Suprapubic skin (tissue), 4 donors: ENCODE measurements around the gene COPZ1. TPM values are rescaled to one million over a fixed set of nuclear protein-coding genes. Genes with fewer than 3 reads are reported as not detected.
A peak's percentile ranks its signal among the peaks of the same experiment; 100 is the strongest.
"Not testable (repeated sequence)": the region's sequence is repeated elsewhere in the genome, so short reads cannot be mapped to it uniquely, and the experiment has no call there.

ENCODE experiments used
- DNase-seq, 2 donors: peaks; one replicate each; pipeline ENCODE4 v3.0.0-alpha.2; 2019; ENCODE audit warnings: low spot score in 2 of 2
- H3K27ac ChIP-seq: fragments of 200-600 bp; sonication (generic); one replicate; pipeline ENCODE4 v1.5.1; 2019
- H3K27me3 ChIP-seq: fragments of 200-600 bp; sonication (generic); one replicate; pipeline ENCODE4 v1.5.1; 2019
- H3K36me3 ChIP-seq: fragments of 200-600 bp; sonication (generic); one replicate; pipeline ENCODE4 v1.5.1; 2019
- H3K4me1 ChIP-seq: fragments of 200-600 bp; sonication (generic); one replicate; pipeline ENCODE4 v1.5.1; 2019
- H3K4me3 ChIP-seq: fragments of 200-600 bp; sonication (generic); one replicate; pipeline ENCODE4 v1.5.1; 2019; ENCODE audit warnings: mild to moderate bottlenecking
- H3K9me3 ChIP-seq: fragments of 200-600 bp; sonication (generic); one replicate; pipeline ENCODE4 v1.5.1; 2019
- CTCF ChIP-seq, 2 donors: fragments of 200-600 bp in 1 of 2; fragments of 450-650 bp in 1 of 2; sonication (generic) in 1 of 2; IDR thresholded peaks; one replicate each; pipeline ENCODE4 v1.5.1; 2016 to 2019; ENCODE audit warnings: antibody characterized with exemption in 2 of 2, mild to moderate bottlenecking in 1 of 2, moderate library complexity in 1 of 2
- EP300 ChIP-seq: sonication (generic); formaldehyde crosslinking; IDR thresholded peaks from one replicate; pipeline ENCODE4 v1.6.1; 2017; ENCODE audit warnings: antibody characterized with exemption
- POLR2A ChIP-seq, 2 donors: fragments of 450-650 bp; IDR thresholded peaks; one replicate each; pipeline ENCODE4 v1.6.1; 2017; ENCODE audit warnings: antibody characterized with exemption in 2 of 2, mild to moderate bottlenecking in 2 of 2, moderate library complexity in 2 of 2
- POLR2AphosphoS5 ChIP-seq, 3 donors: sonication (generic); formaldehyde crosslinking; IDR thresholded peaks; one replicate each; pipeline ENCODE4 v1.6.1; 2017; ENCODE audit warnings: antibody characterized with exemption in 3 of 3
- WGBS: methylation state at CpG from one replicate; pipeline ENCODE4 v1.1.5; 2018; 5-methylcytosine and 5-hydroxymethylcytosine counted together
- total RNA-seq, 4 donors: library from RNA; depleted of rRNA; stranded (reverse); fragments of >200 nt; gene quantifications; one replicate each; pipeline ENCODE4 v1.1.0, GENCODE V29; 2016

COPZ1 gene
- total RNA-seq, 4 donors from 2014 or later, result 70.9 to 89.0 (median 77.6) TPM

GRCh38 chr12:54280468-54281260 lies 44.3 kb upstream of the COPZ1 start, which contains the start of gene HNRNPA1:
TSS of gene HNRNPA1 (plus strand) at chr12:54280726. CDS start at chr12:54280808, 82 bp downstream.
- peak; percentile 98 to 99 for DNase-seq
- no peak for TF ChIP-seq EP300
- TF ChIP-seq POLR2AphosphoS5 (IDR thresholded peaks at IDR 0.05), result peak; percentile 97 to 98 (median 98)
- peak; percentile 95 to 99 for TF ChIP-seq POLR2A (IDR thresholded peaks at IDR 0.05)
- Histone ChIP-seq H3K4me1 (peaks cover 56% of the 10 kb centered on the region), H3K36me3 (peaks cover 33% of the 10 kb centered on the region), H3K27ac (peak within 1 kb of the TSS; percentile 97), H3K4me3 (peak within 1 kb of the TSS; percentile 79), H3K9me3 (no peaks in the 10 kb centered on the region), H3K27me3 (no peaks in the 10 kb centered on the region)
- under 1% methylated on average over 48 of the region's 48 CpGs for WGBS

GRCh38 chr12:54281261-54281638 lies 43.7 kb upstream of the COPZ1 start:
- H3K27me3 ChIP-seq, DNase-seq, H3K9me3 ChIP-seq: not testable (repeated sequence)
- WGBS, result 1% methylated on average over 10 of the region's 10 CpGs
- H3K36me3 ChIP-seq, result peaks cover 39% of the 10 kb centered on the region
- H3K4me3 ChIP-seq, result peak overlapping the region; percentile 79
- peak overlapping the region; percentile 97 for H3K27ac ChIP-seq
- peaks cover 62% of the 10 kb centered on the region for H3K4me1 ChIP-seq

- not testable (repeated sequence) for H3K27me3 ChIP-seq, H3K9me3 ChIP-seq, DNase-seq
- Histone ChIP-seq H3K4me3 (peak overlapping the region; percentile 79), H3K36me3 (peaks cover 43% of the 10 kb centered on the region), H3K27ac (peak overlapping the region; percentile 97), H3K4me1 (peaks cover 67% of the 10 kb centered on the region)
- 11% methylated on average over 4 of the region's 4 CpGs for WGBS
Observed at GRCh38 chr12:54281694-54282093, 43.2 kb upstream of the COPZ1 start.

- peaks cover 57% of the 10 kb centered on the region for H3K36me3 ChIP-seq
- peak overlapping the region; percentile 79 for H3K4me3 ChIP-seq
- WGBS, result 38% methylated on average over 11 of the region's 11 CpGs
Observed at GRCh38 chr12:54282949-54283593, 41.9 kb upstream of the COPZ1 start.

GRCh38 chr12:54284070-54284780 lies 40.7 kb upstream of the COPZ1 start:
- not testable (repeated sequence) for H3K27me3 ChIP-seq, H3K9me3 ChIP-seq, DNase-seq
- Histone ChIP-seq H3K4me1 (peaks cover 61% of the 10 kb centered on the region), H3K36me3 (peaks cover 58% of the 10 kb centered on the region), H3K27ac (peak overlapping the region; percentile 14), H3K4me3 (peak overlapping the region; percentile 79)
- WGBS, result 44% methylated on average over 1 of the region's 2 CpGs

More at GRCh38 chr12:54282949-54283593, 41.9 kb upstream of the COPZ1 start:
- Histone ChIP-seq H3K27ac (peak overlapping the region; percentile 19), H3K27me3 (no peaks in the 10 kb centered on the region), H3K4me1 (peaks cover 66% of the 10 kb centered on the region), H3K9me3 (no peaks in the 10 kb centered on the region)
- no peak for DNase-seq
- no peak for TF ChIP-seq CTCF (IDR thresholded peaks at IDR 0.05)
- TF ChIP-seq EP300, result no peak
- no peak for TF ChIP-seq POLR2A (IDR thresholded peaks at IDR 0.05)
- no peak for TF ChIP-seq POLR2AphosphoS5 (IDR thresholded peaks at IDR 0.05)

- H3K36me3 ChIP-seq, result peaks cover 58% of the 10 kb centered on the region
- no peak overlapping the region for H3K27ac ChIP-seq
- peaks cover 61% of the 10 kb centered on the region for H3K4me1 ChIP-seq
- peak overlapping the region; percentile 79 for H3K4me3 ChIP-seq
- 45% methylated on average over 5 of the region's 5 CpGs for WGBS
- DNase-seq, result no peak
- no peaks in the 10 kb centered on the region for H3K9me3 ChIP-seq
- no peaks in the 10 kb centered on the region for H3K27me3 ChIP-seq
- no peak for TF ChIP-seq EP300
- TF ChIP-seq POLR2AphosphoS5 (IDR thresholded peaks at IDR 0.05), result no peak
- no peak for TF ChIP-seq POLR2A (IDR thresholded peaks at IDR 0.05)
- TF ChIP-seq CTCF (IDR thresholded peaks at IDR 0.05), result no peak
Observed at GRCh38 chr12:54285150-54286041, 39.5 kb upstream of the COPZ1 start.
